ENCODE results near the gene CCDC39.

DNA sequence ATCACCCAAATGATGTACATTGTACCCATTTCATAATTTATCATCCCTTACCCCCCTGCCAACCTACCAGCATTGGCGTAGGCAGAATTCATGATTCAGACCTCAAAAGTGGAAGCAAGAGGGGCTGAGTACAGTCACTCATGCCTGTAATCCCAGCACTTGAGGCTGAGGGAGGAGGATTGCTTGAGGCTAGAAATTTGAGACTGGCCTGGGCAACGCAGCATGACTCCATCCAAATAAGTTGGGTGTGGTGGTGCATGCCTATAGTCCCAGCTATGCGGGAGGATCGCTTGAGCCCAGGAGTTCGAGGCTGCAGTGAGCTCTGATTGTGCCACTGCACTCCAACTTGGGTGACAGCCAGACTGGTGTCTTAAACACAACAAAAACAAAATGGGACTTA lies 66.9 kb downstream of the CCDC39 start:
- TF ChIP-seq RCOR1 (IDR thresholded peaks at IDR 0.05; ENCODE audit: insufficient replicate concordance, low read length) (no peak), POLR2A (IDR thresholded peaks at IDR 0.05; ENCODE audit: low read depth, low read length) (no peak)
